A673 (cell line): ENCODE results near the gene CRK.

Experiments
- EZH2 ChIP-seq: fragments of 200-600 bp; sonication (generic); IDR thresholded peaks from 2 replicates; pipeline ENCODE4 v1.6.1; 2017; ENCODE audit warnings: borderline replicate concordance, low read depth, mild to moderate bottlenecking, mixed read lengths, antibody characterized with exemption, low read length; ENCODE audit not compliant: poor library complexity, severe bottlenecking
- TF ChIP-seq, protein P1 (sequence below): fragments of 300-800, 200-600 bp; sonication (generic); conservative IDR thresholded peaks from 2 replicates; pipeline ENCODE4 v1.5.1; 2017; ENCODE audit warnings: low read depth, mild to moderate bottlenecking, antibody characterized with exemption, low read length, moderate library complexity, mixed read lengths

GRCh38 chr17:1420163-1420562 is 35.9 kb downstream of the CRK start:
- no peak for TF ChIP-seq EZH2
- TF ChIP-seq, protein P1, sequence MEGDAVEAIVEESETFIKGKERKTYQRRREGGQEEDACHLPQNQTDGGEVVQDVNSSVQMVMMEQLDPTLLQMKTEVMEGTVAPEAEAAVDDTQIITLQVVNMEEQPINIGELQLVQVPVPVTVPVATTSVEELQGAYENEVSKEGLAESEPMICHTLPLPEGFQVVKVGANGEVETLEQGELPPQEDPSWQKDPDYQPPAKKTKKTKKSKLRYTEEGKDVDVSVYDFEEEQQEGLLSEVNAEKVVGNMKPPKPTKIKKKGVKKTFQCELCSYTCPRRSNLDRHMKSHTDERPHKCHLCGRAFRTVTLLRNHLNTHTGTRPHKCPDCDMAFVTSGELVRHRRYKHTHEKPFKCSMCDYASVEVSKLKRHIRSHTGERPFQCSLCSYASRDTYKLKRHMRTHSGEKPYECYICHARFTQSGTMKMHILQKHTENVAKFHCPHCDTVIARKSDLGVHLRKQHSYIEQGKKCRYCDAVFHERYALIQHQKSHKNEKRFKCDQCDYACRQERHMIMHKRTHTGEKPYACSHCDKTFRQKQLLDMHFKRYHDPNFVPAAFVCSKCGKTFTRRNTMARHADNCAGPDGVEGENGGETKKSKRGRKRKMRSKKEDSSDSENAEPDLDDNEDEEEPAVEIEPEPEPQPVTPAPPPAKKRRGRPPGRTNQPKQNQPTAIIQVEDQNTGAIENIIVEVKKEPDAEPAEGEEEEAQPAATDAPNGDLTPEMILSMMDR = no peak
